Activated T-cell treated with anti-CD3 and anti-CD28 coated beads, Interleukin-2, amount 50 U/mL, for 1 hour (primary cell): ENCODE measurements around the gene TMEM186.
"Not testable (repeated sequence)": the region's sequence is repeated elsewhere in the genome, so short reads cannot be mapped to it uniquely, and the experiment has no call there.

Source experiments
- DNase-seq: peaks from one replicate; pipeline ENCODE4 v3.0.0-alpha.2; 2020

Gene TMEM186

DNA sequence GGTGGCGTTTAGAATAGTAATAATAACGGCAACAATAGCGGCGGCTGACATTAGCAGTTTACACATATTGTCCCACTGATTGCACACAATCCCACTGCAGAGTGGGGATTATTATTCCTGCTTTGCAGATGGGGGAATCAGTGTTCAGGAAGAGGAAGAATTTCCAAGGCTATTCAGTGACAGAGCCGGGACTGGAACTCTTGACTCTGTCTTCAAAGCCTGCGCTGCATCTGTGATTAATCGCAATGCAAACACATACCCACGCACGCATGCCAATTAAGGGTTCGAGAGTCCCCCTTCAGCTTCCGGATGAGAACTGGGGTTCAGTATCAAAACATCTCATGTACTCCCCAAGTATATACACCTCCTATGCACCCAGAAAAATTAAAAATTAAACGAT is 29.2 kb downstream of the TMEM186 start:
- DNase-seq: no peak

DNA sequence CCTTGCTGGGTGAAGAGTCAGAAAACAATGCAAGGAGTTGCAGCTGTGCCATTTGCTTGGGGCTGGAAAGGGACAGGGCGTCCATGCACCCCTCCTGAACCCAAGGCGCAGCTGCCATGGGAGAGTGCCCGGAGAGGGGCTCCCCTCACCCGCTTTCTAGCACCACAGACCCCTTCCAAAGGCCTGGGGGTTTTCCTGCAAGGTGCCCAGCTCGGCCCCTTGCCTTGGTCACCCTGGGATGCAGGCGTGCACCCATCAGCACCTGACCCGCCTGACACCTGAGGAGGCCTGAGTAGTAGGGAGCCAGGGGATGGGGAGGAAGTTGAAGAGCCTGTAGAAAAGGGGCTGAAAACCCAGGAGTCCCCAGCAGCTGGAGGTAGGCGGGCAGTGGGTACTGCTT is 30.3 kb downstream of the TMEM186 start:
- no peak for DNase-seq

DNA sequence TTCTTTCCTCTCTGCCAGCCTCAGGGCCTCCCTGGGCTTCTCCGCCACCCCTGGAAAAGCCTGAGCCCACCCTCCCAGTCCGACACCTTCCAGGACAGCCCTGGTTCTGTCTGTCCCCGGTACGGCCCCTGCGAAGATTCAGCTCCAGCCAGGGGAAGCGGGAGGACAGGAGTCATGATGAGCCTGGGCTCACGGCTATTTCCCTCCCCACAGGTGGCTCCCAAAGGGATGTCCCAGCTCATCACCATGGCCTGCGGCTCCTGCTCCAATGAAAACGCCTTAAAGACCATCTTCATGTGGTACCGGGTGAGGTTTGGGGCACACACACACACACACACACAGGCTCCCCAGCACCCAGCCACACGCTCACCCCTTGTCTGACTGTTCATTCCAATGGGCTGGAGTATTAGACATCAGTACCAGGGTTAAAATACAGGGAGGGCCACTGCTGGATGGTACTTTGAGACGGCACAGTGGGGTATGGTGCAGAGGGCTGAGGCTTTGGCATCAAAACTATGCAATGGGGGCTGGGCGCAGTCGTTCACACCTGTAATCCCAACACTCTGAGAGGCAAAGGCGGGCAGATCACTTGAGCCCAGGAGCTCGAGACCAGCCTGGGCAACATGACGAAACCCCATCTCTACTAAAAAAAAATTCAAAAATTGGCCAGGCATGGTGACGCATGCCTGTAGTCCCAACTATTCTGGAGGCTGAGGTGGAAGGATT is 32.8 kb downstream of the TMEM186 start:
- DNase-seq: no peak

DNA sequence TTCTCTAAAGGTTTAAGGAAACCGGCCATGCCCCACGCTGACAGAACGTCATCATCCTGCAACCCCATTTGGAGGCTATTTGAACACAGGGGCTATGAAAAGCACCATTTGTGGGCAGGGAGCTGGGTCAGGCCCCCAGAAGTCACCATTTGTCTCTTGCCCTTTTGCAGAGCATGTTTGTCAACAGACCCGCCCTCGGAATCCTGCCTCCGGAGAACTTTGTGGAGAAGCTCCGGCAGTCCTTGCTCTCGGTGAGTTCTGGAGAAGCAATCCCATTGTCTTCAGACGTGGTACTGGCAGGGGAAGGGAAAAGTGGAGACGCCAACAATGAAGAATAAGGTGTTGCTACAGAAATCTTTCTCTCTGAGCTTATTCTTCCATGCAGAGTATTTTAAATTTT is 33.5 kb downstream of the TMEM186 start:
- DNase-seq: no peak

DNA sequence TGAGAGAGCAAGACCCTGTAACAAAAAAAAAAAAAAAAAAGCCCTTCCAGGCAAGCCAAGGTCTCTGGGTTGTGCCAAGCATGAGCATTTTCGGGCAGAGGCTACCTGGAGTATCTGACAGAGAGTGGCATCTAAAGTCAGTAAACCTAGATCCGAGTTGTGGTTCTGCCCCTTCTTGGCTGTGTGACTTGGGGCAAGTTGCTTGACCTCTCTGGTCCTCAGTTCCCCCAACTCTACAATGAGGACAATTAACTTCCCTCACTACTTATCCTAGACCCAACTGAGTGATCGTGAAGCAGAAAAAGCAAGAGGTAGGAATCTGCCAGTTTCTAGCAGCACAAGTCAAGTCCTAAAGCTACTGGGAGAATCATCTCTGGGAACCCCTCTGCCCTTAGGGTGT is 34.4 kb downstream of the TMEM186 start:
- no peak for DNase-seq

DNA sequence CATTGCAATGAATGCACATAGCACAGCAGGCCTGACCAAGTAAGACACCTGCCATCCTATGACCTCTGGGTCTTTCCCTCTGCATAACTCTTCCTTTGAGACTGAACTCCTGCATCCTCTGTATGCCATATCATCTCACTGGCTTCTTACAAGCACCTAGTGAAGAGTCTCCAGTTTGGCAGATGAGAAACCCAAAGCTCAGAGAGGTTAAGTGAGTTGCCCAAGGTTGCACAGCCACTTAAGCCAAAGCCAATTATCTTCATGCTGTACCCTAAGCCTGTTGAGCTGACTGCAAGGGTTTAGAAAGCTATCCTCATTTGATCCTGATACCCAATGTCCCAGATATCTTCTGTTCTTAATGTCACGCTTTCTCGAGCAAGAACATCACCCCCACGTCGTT is 35.2 kb downstream of the TMEM186 start:
- DNase-seq: no peak

DNA sequence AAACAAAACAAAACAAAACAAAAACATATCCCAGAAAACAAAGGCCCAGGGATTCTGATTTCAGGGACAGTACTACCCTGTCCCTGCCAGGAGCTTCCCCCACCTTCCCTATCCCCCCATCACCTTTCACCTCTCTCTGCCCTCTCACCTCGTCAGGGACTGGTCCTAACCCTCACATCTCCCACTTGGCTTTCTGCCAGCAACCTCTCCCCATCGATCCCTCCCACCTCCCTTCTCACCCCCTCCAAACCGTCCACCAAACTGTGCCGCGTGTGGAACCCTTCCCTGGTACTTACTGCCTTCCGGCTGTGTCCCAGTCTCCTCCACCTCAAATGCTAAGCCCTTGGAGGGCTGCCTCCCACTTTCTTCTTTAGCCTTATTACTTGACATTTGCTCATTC is 36.4 kb downstream of the TMEM186 start:
- DNase-seq: no peak

DNA sequence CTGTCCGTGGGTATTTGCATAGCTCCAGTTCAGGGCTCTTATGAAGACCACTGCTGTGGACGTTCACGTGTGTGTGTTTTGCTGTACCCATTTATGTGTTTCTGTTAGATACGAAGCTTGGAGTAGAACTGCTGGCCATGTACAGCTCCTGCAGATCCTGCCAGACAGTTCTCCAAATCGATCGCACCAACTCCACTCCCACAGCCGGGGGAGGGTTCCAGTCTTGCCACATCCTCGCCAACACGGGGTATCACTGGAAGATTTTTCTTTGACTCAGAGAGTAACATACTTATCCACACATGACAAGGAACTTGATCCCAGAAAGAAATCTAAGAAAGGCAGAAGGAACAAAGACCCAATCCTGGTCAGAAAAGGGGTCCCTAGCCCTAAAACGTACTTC is 37.4 kb downstream of the TMEM186 start:
- DNase-seq: no peak

DNA sequence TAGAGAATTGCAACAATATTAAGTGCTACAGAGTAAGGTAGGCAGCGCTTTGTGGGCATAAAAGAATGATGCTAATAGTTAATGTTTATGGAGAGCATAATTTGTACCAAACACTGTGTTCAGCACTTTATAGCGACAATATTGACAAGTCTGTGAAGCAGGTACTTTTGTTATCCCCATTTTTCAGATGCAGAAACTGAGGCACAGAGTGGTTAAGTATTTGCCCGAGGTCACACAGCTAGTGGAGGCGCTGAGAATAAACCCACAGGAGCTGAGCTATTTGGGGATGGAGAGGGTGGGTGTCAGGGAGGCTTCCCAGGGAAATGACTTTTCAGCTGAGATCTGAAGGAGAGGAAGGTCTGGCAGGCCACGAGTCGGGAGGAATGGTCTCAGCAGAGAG is 39.4 kb downstream of the TMEM186 start:
- DNase-seq: no peak

DNA sequence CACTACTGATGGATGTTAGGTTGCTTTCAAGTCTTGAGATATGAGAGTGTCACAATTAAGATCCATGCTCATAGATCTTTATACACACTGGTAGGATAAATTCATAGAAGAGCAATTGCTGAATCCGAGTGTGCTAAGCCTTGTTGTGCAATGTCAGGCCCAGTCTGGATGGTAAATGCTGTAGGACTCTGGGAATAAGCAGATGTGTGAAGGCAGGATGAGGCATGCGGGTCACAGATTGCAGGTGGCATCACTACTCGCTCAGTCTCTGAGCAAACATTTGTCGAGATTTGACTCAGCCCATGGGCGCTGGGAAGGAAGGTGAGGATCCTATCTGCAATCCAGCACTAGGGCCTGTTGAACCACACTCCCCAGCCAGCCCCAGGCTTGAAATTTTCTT is 40.7 kb downstream of the TMEM186 start:
- DNase-seq: no peak

DNA sequence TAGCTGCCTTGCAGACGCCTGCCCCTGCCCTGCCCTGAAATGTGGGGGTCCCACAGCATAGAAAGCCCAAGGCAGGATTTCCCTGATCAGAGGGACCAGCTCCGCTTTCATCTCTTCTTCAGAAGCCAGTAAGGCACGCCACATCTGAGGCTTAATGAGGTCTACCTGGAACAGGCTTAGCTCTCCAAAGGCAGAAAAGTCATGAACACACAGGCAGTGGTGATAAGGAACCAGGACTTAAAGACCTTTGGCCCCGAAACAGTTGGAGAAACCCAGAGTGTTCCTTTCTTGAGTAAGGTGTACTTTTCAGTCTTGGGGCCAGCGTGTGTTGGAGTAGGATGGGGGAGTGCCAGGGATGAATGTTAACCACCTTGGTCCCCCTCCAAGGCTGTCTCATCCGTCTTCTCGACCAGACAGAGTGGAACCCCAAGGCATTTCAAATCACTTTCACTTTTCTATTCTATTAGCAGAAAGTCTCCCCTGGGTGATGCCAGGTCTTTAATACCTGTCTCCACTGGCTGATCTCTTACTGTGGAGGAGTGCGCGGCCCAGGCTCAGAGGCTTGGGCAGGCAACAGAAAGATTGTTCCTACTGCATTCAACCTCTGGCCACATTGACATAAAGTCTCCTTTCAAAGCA is 43.9 kb downstream of the TMEM186 start:
- DNase-seq: no peak

DNA sequence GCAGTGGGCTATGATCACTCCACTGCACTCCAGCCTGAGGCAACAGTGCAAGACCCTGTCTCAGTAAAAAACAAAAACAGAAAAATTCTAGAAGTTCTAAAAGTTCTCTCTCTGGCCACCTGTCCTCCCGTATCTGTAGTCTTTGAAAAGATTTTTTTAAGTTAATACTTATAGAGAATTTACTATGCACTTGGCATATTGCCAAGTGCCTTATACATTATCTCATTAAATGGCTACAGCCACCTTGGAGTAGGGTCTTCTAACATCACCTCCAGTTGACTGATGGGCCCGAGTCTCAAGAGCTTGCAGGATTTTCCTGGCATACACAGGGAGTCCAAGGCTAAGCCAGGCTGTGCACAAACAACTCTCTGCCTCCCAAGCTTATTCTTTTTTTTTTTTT is 44.7 kb downstream of the TMEM186 start:
- no peak for DNase-seq

DNA sequence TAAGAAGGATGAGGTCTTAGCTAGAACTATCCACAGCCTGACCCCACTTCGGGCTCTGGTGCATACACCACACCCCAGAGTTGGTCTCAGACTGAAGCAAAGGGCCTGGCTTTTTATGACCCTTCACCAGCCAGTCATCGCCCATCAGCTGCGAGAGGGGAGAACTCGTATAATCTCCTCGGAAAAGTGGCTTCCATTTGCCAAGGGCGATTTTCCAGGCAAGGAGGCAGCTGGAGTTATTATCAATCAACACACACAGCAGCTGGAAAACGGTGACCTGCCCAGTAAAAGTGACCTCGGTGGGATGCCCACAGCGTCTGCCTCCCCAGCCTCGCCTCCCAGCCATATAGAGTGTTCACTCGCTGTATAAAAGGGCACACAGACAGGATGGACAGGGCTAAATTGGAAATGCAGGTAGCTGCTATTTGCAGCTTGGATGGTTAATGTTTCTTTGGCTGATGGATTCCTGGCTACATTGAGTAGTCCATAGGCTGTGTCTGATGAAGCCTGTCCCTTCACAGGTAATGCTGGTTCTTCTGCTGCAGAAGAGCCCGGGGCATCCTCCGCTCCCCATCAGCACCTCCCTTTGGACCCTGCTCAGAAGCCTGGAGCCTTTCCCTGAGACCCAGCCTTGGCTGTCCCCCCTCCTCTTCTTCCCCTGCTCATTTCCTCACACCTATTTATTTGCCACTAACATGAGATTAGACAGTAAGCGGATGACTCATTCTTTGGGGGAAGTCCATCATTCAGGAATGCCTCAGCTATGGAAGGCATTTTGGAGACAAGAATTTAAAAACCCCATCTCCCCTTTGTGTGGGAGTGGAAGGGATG is 45.7 kb downstream of the TMEM186 start:
- DNase-seq: no peak

DNA sequence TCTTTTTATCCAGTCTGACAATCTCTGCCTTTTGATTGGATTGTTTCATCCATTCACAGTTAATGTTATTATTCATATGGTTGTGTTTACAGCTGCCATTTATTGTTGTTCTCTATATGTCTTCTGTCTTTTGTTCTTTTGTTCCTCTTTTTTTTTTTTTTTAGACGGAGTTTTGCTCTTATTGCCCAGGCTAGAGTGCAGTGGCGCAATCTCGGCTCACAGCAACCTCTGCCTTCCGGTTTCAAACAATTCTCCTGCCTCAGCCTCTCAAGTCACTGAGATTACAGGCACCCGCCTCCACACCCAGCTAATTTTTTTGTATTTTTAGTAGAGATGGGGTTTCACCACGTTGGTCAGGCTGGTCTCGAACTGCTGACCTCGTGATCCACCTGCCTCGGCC is 48.5 kb downstream of the TMEM186 start:
- not testable (repeated sequence) for DNase-seq
